Activated T-helper 1 cell treated with Interleukin-2 at 50 U/mL for 16 hours (primary cell): ENCODE measurements around the gene HIGD2A.
"Not testable (repeated sequence)": the region's sequence is repeated elsewhere in the genome, so short reads cannot be mapped to it uniquely, and the experiment has no call there.

Experiments used
- DNase-seq: peaks from one replicate; pipeline ENCODE4 v3.0.0-alpha.2; 2020; ENCODE audit warnings: low read depth

The HIGD2A gene

DNA sequence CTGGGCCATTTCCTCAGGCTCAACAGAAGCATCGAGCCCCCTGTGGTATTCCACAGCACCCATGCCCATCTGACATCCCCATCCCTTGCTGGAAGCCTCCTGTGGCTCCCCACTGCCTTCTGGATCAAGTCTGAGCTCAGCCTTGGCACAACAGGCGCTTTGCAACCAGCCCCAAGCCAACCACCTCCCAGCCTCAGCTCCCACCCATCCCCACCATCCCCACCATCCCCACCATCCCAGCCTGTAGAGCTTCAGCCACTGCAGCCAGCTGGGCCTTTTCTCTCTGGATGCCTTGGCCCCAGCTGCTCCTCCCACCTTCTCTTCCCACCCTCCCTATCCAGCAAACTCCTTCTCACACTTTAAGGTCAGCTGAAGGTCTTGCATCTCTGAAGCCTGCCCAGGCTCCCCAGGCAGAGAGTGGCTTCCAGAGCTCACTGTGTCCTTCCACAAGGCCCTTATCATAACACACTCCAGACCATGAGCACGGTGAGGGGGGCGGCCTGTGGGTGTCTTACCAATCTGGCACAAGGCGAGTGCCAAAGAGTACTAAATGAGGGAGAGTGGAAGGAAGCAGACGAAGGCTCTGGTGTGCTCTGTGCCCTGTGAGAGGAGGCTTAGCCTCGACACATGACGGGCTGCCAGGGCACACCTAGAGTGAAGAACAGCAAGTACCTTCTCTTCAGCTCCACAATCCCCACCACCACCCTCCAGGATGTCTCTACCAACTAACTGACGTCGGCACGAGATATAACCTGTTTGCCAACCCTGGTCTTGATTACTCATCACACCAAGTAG is 6.5 kb downstream of the HIGD2A start:
- no peak for DNase-seq

DNA sequence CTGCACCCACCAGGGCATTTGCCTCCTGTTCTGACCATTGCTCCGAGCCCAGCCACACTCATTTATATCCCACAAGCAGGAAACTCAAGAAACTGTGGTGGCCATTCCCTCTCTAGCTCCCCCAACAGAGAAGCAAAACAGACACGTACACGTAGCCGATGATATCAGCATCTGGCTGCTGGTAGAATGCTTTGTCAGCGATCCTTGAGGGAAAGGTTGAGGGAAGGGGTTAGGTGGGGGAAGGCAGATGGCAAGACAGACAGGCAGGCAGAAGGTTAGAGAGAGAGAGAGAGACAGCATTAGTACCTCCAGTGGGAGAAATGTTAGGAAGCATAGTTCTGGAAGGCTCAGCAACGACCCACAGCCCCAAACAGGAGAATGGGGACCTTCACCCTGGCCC is 7.8 kb downstream of the HIGD2A start:
- DNase-seq = no peak

DNA sequence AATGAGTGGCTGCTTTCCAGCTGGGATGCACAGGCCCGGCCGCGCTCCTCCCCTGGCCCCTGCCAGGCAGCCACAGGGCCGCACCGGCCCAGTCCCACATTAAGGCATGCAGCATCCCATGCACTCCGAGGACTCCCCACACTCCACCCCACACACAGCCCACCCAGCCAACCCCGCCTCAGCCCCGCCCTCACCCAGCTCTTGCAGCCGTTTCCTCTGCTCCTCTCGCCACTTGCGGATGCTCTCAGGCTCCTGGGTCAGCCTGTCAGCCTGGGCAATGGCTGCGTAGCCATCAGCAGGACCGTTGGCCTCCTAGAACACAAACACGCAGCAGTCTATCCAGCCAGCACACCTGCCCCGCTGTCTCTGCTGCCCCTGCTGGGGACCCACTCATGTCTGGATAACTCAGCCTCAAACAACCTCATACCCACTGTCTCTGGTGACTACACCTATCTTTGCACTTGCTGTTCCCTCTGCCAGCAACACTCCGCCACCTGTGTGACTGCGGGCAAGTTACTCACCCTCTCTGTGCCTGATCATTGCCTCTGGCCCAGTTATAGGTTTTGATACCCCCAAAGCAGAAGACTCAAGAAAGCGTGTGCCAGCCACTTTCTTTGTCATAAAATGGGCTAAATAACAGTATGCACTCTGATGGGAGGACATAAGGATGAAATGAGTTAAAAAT is 9.3 kb downstream of the HIGD2A start:
- DNase-seq = no peak

- DNase-seq = no peak
Observed at GRCh38 chr5:176400382-176401156, 12.0 kb downstream of the HIGD2A start.

DNA sequence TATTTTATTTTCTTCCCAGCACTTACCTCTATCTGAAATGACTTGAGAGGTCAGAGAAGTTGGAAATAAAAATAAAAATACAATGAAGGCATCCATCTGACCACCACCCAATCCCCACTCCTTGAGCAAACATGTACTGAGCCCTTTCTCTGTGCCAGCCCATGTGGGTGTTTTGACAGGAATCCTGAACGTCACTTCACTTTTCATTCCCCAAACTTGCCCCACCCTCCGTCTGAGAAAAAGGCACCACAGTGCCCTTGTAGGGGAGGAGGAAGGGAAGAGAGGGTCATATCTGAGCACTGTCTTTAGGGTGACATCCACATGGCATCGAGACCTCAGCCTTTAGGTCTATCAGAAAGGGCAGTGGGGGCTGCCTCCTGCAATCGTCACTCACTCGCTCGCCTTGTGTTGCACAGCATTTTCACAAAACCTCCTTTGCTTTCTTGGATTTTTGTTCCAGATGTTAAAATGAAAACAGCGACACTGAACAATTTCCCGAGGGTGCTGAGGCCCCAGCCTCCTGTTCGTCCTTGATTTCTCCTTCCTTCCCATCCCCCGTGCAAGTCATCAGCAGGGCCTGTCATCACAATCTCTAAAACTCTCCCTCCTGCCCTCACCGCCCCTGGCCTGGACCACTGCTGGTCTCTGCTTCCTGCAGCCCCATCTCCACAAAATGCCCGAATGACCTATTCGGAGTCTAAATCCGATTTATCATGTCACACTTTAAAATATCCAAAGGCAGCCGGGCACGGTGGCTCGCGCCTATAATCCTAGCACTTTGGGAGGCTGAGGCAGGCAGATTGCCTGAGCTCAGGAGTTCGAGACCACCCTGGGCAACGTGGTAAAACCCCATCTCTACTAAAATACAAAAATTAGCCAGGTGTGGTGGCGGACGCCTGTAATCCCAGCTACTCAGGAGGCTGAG is 13.0 kb downstream of the HIGD2A start:
- no peak for DNase-seq

GRCh38 chr5:176405656-176406435 is 17.3 kb downstream of the HIGD2A start:
- no peak for DNase-seq

DNA sequence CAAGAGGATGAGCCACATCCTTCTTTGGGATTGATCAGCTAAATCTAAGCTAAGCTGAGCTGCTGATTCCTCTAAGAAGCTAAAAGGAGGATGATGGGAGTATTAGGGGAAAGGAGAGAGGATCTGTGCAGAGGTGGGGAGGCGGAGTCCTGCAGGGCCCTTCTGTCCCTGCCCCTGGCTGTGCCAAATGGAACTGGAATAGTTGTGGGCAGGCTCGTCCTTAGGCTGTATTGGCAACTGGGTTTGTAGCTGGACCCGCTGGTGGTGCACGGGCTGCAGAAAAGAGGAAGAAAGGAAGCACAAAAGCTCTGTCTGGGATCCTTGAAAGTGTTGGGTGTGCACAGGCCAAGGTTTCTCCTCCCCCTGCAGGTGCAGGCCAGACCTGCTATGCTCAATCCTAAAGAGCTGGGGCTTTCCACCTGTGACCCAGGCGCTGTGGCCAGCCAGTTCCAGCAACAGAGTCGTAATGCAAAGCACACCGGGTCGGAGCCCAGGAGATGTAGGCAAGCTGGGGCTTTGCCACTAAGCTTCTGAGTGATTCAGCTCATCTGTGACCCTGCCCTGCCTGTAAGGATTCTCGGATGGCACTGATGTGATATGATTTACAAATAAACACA is 18.0 kb downstream of the HIGD2A start:
- no peak for DNase-seq

DNA sequence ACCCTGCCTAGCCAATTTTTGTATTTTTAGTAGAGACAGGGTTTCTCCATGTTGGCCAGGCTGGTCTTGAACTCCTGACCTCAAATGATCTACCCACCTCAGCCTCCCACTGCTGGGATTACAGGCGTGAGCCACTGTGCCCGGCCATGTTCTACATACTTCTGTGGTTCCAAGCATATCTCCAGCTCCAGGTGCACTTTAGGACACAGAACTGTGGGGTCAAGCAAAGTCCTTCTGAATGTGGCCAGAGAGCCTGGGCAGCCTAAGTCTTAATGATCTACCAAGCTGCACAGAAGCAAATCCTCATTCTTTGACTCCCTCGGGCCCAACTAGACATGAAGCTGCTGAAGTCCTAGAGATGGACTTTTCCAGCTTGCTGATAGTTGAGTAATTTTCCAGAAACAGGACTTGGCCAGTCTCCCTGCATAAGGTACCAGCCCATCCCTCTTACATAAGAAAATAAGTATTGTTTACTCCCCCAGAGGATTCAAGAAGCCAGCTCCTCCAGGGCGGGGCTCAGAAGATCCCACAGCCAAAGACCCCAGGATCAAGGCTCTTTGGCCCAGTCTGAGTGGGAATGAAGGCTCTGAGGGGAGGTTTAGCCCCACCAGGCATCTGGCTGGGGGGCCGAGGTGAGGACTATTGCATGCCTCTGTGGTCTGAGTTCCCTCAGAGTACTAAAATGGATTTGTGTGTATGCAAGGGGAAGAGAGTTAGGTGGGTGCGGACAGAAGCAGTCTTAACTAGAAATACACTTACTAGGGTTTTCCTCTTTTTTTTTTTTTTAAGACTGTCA is 19.1 kb downstream of the HIGD2A start:
- DNase-seq = no peak

- not testable (repeated sequence) for DNase-seq
Observed at GRCh38 chr5:176408252-176408573, 19.7 kb downstream of the HIGD2A start.

GRCh38 chr5:176408590-176408989 is 20.0 kb downstream of the HIGD2A start:
- DNase-seq = no peak

- no peak for DNase-seq
Observed at GRCh38 chr5:176409765-176410164, 21.2 kb downstream of the HIGD2A start.

- no peak for DNase-seq
Observed at GRCh38 chr5:176410486-176411180, 22.1 kb downstream of the HIGD2A start.

DNA sequence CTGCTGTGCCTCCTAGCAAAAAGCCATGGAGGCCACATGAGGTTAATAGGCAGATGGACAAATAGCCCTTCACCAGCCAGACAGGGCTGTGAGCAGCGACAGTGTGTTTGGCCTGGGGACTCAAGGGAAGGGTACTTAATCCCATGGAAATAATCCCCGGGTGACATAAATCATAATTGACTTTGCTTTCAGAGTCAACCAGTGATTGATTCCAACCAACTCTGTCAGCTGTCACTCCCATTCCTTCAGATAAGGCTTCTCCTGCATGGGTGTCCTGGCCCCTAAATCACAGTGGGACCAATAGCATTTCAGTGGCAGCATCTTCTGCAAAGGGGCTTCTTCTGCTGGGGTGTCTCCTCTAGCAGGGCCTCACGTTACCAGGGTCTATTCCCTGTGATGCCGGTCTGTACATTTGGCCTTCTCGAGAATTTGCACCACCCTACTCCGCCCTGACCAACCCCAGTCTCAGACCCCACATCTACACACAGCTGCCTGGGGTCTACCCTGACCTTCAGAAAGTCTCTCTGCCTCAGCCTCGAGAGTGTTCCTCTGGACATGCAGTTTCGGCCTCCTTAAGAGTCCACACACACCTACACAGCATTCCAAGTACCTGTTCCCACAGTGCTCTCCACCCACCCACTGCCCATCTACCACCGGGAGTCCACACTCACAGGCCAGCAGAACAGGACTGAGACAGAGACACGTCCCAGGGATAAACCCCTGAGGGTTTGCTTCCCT is 24.1 kb downstream of the HIGD2A start:
- DNase-seq = no peak

DNA sequence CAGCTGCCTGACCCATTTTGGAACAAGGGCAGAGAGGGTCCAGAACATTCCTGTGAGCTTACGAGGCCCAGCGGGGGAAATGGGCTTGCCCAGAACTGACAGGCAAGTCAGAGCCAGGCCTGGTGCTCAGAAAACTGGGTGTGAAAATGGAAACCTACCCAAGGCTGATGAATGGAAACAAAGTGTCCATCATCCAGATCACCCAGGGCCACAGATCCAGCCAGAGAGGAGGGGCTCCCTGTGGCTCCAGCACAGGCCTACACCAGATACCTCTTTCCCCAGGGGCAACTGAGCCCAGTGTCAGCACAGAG is 24.7 kb downstream of the HIGD2A start:
- DNase-seq = no peak

DNA sequence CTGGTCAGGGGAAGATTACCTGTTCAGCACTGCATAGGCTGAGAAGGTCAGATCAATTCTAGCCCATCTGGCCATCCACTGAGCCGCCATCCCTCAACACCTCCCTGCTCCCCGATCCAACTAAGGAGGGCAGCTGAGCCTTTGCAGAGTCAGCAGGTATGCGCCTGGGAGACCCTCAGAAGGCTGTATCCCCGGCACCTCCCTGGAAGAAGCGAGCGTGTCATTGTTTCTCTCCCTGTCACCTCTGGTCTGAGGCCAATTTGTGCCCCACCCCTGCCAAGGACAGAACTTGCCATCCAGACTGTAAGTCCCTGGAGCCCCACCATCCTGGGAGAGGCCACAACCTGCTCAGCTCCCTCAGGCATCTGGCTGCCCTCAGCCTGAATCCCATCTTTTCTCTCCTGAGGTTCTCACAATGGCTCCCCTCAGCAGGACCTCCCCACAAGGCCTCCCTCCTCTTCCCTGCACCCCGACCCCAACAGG is 25.2 kb downstream of the HIGD2A start:
- DNase-seq = no peak

DNA sequence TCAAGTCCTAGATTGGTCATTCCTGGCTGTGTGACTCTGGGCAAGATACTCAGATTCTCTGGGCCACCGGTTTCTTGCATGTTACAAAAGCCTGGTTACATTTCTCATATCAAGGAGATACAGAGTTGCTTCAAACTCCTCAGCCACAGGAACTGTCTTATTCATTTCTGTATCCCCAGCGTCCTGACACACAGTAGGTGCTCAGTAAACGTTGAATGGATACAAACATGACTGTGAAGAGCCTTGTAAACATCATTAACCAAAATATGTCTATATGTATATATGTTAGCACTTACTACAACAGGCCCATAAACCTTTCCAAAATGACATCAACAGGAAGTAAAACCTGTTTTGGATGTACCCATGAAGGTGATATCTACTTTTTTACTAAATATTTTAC is 26.2 kb downstream of the HIGD2A start:
- DNase-seq = no peak

- DNase-seq = no peak
Observed at GRCh38 chr5:176415240-176415951, 26.8 kb downstream of the HIGD2A start.
